Esophagus muscularis mucosa (tissue), 3 donors: Measurements from ENCODE around the gene AQP5.

Source experiments
- CTCF ChIP-seq, 3 experiments: fragments of 200-600 bp in 2 of 3; fragments of 450-650 bp in 1 of 3; sonication (generic) in 2 of 3; IDR thresholded peaks; one replicate each; pipeline ENCODE4 v1.5.1; 2017 to 2019; ENCODE audit warnings: antibody characterized with exemption in 3 of 3, mild to moderate bottlenecking in 2 of 3, moderate library complexity in 1 of 3
- POLR2AphosphoS5 ChIP-seq, 2 donors: sonication (generic); formaldehyde crosslinking; IDR thresholded peaks; one replicate each; pipeline ENCODE4 v1.6.1; 2017; ENCODE audit warnings: antibody characterized with exemption in 2 of 2

GRCh38 chr12:49934505-49934904 lies 27.2 kb upstream of the AQP5 start:
- TF ChIP-seq CTCF (IDR thresholded peaks at IDR 0.05) (no peak), POLR2AphosphoS5 (IDR thresholded peaks at IDR 0.05) (no peak)
